HAP-1 (cell line): ENCODE measurements around the gene PLBD2.
A peak's percentile ranks its signal among the peaks of the same experiment; 100 is the strongest.

Source experiments
- DNase-seq, 2 experiments: peaks; one replicate each; pipeline ENCODE4 v3.0.0-alpha.2; 2016 to 2020; ENCODE audit warnings: low spot score in 2 of 2
- H3K27me3 ChIP-seq: fragments of 250-450 bp; sonication (Bioruptor Pico); 2 replicates; pipeline ENCODE4 v1.5.1; 2020; ENCODE audit warnings: low read depth, mild to moderate bottlenecking, moderate library complexity
- H3K36me3 ChIP-seq: fragments of 250-450 bp; sonication (Bioruptor Pico); replicated peaks from 2 replicates; pipeline ENCODE4 v1.5.1; 2020; ENCODE audit warnings: mild to moderate bottlenecking
- H3K4me1 ChIP-seq: fragments of 250-450 bp; sonication (Bioruptor Pico); 2 replicates; pipeline ENCODE4 v1.5.1; 2020; ENCODE audit warnings: mild to moderate bottlenecking
- H3K4me3 ChIP-seq: fragments of 250-450 bp; sonication (Bioruptor Pico); 2 replicates; pipeline ENCODE4 v1.5.1; 2020; ENCODE audit warnings: mild to moderate bottlenecking, moderate library complexity
- H3K9me3 ChIP-seq: fragments of 250-450 bp; sonication (Bioruptor Pico); 2 replicates; pipeline ENCODE4 v1.5.1; 2020; ENCODE audit warnings: mild to moderate bottlenecking, moderate library complexity
- in situ Hi-C: fragments of 300-500 bp; cut with MboI; formaldehyde crosslinking; loops from 3 replicates; pipeline ENCODE4 v1.14.3; 2020; ENCODE audit warnings: low sequenced_read_pairs, inconsistent platforms, mixed read lengths

PLBD2 gene, protein sequence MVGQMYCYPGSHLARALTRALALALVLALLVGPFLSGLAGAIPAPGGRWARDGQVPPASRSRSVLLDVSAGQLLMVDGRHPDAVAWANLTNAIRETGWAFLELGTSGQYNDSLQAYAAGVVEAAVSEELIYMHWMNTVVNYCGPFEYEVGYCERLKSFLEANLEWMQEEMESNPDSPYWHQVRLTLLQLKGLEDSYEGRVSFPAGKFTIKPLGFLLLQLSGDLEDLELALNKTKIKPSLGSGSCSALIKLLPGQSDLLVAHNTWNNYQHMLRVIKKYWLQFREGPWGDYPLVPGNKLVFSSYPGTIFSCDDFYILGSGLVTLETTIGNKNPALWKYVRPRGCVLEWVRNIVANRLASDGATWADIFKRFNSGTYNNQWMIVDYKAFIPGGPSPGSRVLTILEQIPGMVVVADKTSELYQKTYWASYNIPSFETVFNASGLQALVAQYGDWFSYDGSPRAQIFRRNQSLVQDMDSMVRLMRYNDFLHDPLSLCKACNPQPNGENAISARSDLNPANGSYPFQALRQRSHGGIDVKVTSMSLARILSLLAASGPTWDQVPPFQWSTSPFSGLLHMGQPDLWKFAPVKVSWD

DNA sequence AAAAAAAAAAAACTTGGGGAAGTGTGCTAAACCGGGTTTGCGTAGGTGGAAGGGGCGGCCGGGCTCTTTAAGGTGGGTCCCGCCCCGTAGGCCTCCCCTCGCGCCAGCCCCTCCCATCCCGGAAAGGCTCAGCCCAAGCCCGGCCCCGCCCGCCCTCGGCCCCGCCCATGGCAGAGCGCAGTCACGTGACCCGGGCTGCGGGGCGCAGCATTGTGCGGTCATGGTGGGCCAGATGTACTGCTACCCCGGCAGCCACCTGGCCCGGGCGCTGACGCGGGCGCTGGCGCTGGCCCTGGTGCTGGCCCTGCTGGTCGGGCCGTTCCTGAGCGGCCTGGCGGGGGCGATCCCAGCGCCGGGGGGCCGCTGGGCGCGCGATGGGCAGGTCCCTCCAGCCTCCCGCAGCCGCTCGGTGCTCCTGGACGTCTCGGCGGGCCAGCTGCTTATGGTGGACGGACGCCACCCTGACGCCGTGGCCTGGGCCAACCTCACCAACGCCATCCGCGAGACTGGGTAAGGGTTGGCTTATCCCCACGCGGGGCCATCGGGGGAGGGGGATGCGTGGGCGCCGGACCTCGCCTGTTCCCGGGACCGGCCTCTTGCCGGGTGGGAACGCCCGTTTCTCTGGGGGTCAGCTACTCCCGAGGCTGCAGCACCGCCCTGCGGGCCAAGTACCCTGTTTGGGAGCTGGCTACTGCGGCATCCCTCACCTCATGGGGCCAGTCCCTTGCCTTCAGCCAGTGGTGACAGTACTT is at the start of gene PLBD2:
TSS of gene PLBD2 (plus strand) at position 207 of the 752 bp plus-strand sequence. CDS start at position 221, 14 bp downstream.
- Histone ChIP-seq H3K9me3 (no peaks in the 10 kb centered on the region), H3K4me3 (peak within 1 kb of the TSS; percentile 91), H3K36me3 (peaks cover 3% of the 10 kb centered on the region; the same call in 1 of the 2 replicates), H3K4me1 (peaks cover 8% of the 10 kb centered on the region), H3K27me3 (no peaks in the 10 kb centered on the region)
- peak; percentile 91 to 97 for DNase-seq
- in situ Hi-C loops: no loop called here

DNA sequence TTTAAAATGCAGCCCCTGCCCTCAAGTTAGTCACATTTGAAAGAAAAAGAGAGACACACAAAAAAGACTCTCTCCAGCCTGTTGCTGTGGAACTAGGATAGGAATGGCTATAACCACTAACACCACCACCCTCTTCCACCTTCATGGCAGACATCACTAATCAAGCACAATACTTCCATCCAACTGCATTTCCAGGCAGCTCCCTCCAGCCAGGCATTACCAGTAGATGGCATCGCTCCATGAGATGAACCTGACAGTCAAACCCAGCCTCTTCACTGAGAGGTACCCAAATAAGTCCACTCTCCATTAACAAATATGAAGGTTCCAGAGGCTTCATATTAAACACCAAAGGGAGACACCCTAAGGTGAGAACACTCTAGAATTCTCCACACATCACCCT is 47.9 kb upstream of the PLBD2 start:
- Histone ChIP-seq H3K9me3 (no peaks in the 10 kb centered on the region), H3K4me3 (no peak overlapping the region), H3K27me3 (no peaks in the 10 kb centered on the region), H3K36me3 (peaks cover 69% of the 10 kb centered on the region), H3K4me1 (no peaks in the 10 kb centered on the region)
- in situ Hi-C loops: no loop called here
- peak in 1 of 2 experiments; percentile 37 for DNase-seq

DNA sequence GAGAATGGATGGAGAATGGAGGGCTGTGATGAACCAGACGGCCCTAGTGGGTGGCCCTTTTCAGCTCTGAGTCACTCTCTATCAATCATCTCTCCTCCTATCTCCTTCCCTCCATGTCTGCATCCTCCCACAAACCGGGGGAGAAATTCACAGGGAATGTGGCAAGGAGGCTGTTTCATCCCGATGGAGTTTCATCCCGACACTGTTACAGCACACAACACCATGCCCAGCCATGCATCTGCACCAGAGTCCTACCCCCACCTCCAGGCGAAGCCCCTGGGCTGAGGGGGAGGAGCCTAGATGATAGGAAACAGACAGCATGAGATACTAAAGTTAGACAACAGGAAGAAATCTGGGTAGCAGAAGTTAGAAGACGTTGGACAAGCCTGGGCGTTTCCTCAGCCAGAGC is 44.3 kb upstream of the PLBD2 start:
- H3K36me3 ChIP-seq: peaks cover 80% of the 10 kb centered on the region
- H3K4me1 ChIP-seq: no peaks in the 10 kb centered on the region
- H3K27me3 ChIP-seq: no peaks in the 10 kb centered on the region
- no peak overlapping the region for H3K4me3 ChIP-seq
- DNase-seq: no peak
- no peaks in the 10 kb centered on the region for H3K9me3 ChIP-seq
- in situ Hi-C loops: no loop called here

DNA sequence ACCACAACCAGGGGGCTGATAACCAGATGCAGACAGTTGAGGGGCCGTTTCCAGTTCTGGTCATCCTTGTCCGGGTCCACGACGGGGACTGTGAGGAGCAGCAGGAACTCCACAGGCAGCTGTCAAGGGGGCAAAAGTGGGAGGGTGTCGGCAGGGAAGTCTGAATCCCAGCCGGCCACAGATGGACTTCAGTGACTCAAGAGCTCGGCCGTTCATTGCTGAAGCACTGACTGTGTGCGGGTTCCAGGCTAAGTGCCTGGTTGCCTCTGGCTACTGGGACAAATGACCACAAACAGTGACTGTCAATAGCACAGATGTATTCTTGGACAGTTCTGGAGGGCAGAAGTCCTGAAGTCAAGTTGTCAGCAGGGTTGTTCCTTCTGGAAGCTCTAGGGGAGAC is 43.0 kb upstream of the PLBD2 start:
- Histone ChIP-seq H3K9me3 (no peaks in the 10 kb centered on the region), H3K4me1 (no peaks in the 10 kb centered on the region), H3K36me3 (peaks cover 75% of the 10 kb centered on the region), H3K4me3 (no peak overlapping the region), H3K27me3 (no peaks in the 10 kb centered on the region)
- DNase-seq: no peak
- in situ Hi-C loops: no loop called here

DNA sequence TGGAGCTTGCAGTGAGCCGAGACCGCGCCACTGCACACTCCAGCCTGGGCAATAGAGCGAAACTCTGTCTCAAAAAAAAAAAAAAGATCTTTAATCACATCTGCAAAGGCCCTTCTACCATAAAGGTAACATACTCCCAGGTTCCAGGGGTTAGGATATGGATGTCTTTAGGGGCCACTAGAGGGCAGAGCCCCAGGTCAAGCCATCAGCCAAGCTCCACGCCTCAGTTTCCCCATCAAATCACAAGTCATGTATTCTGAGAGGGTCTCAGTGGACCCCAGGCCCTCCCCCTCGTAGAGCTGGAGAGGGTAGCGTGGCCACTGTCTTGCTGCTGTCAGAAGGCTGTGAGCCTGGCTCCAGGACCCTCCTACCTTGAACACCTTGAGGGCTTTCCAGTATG is 42.2 kb upstream of the PLBD2 start:
- in situ Hi-C loops: no loop called here
- Histone ChIP-seq H3K4me3 (no peak overlapping the region), H3K9me3 (no peaks in the 10 kb centered on the region), H3K4me1 (no peaks in the 10 kb centered on the region), H3K36me3 (peaks cover 73% of the 10 kb centered on the region), H3K27me3 (no peaks in the 10 kb centered on the region)
- DNase-seq: no peak

DNA sequence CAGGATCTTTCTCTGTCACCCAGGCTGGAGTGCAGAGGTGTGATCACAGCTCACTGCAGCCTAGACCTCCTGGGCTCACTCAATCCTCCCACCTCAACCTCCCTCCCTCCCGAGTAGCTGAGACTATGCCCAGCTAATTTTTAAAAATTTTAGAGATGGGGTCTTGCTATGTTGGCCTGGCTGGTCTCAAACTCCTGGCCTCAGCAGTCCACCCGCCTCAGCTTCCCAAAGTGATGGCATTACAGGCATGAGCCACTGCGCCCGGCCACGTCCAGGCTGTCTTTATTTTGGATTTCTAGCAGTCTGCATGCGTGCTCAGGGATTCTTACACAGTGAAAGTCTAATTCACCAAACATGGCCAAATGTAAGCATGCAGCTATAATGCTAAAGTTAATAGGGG is 41.3 kb upstream of the PLBD2 start:
- no peaks in the 10 kb centered on the region for H3K9me3 ChIP-seq
- no peaks in the 10 kb centered on the region for H3K27me3 ChIP-seq
- in situ Hi-C loops: no loop called here
- H3K4me1 ChIP-seq: no peaks in the 10 kb centered on the region
- peaks cover 83% of the 10 kb centered on the region for H3K36me3 ChIP-seq
- no peak for DNase-seq
- no peak overlapping the region for H3K4me3 ChIP-seq

DNA sequence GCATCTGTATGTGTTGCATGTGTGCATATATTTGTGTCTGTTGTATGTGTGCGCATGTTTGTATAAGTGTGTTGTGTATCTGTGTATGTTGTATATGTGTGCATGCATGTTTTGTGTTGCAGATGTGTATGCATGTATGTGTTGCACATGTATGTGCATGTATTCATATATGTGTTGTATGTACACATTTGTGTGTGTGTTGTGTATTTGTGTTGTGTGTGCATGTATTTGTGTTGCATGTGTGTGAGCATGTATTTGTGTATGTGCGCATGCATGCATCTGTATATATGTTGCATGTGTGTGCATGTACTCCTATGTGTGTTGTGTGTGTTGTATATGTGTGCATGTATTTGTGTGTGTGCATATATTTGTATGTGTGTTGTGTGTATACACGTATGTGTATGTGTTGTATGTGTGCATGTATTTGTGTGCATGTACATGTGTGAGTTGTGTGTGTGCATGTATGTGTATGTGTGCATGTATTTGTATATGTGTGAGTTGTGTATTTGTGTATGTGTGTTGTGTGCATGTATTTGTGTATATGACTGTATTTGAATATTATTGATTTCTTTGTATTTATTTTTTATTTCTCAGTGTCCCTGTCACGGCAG is 40.2 kb upstream of the PLBD2 start:
- Histone ChIP-seq H3K9me3 (no peaks in the 10 kb centered on the region), H3K4me1 (no peaks in the 10 kb centered on the region), H3K27me3 (no peaks in the 10 kb centered on the region), H3K4me3 (no peak overlapping the region), H3K36me3 (peaks cover 82% of the 10 kb centered on the region)
- in situ Hi-C loops: no loop called here
- no peak for DNase-seq

DNA sequence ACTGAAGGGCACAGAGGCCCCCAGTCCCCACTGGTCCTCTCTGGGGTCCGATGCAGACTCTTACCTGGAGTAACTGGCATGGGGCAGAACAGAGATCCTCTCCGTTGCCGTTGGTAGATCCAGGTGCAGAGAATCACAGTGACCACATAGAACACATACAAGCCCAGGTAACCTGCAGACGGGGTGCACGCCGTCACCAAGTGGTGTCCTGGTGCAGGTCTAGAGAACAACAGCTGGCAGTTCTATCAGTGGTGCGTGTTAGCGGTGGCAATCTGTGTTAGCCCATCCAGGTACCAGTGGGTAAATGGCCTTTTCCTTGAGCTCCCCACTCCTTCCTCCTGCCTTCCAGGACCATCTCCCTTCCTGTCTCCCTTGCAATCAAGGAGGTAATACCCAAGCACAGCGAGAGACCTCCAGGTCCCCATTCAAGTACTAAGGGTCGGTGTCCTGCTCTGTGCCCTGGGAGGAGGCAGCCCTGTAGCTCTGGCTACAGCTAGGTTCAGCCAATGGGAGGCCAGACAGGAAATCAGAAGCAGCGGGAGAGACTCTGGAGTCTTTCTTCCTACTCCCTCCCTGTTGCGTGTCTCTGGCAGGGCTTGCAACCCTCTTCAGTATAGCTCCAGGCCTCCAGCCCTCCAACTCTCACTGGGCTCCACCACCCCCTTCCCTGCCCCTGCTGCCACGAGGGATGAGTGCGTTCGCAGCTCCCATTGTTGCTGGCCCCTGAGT is 39.3 kb upstream of the PLBD2 start:
- no peaks in the 10 kb centered on the region for H3K4me1 ChIP-seq
- H3K9me3 ChIP-seq: no peaks in the 10 kb centered on the region
- no peak overlapping the region for H3K4me3 ChIP-seq
- in situ Hi-C loops: no loop called here
- no peak for DNase-seq
- peaks cover 76% of the 10 kb centered on the region for H3K36me3 ChIP-seq
- no peaks in the 10 kb centered on the region for H3K27me3 ChIP-seq

DNA sequence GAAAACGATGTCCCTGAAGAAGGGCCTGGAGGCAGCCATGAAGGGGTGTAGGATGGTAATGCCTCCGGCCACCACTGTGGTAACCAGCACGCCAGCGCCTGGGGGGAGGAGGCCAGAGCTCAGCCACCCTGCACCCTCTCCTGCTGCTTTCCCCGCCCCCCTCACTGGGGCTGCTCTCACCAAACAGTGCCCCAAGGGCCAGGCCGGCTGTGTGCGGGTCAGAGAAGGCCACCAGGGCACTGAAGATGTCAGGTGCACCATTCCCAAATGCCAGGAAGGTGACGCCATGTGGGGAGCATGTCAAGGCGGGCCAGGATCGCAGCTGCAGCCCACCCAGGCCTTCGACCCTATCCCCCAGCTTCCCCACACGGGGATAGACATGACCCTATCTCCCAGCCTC is 38.0 kb upstream of the PLBD2 start:
- Histone ChIP-seq H3K36me3 (peaks cover 63% of the 10 kb centered on the region), H3K4me3 (no peak overlapping the region), H3K27me3 (no peaks in the 10 kb centered on the region), H3K9me3 (no peaks in the 10 kb centered on the region), H3K4me1 (no peaks in the 10 kb centered on the region)
- no peak for DNase-seq
- in situ Hi-C loops: no loop called here

DNA sequence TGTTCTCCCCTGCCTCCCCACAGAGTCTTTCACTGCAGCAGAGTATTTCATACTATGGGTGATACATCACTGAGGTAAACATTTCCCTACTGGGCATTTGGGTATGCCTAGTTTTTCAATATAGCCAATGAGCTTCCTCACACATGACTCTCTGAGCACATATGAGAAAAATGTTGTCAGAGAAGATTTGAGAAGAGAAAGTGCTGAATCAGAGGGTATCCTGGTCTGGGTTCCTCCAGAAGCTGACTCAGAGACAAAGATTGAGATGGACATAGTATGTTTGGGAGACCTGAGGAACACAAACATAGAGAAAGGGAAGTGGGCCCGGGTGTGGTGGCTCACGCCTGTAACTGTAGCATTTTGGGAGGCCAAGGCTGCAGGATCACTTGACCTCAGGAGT is 36.0 kb upstream of the PLBD2 start:
- no peaks in the 10 kb centered on the region for H3K9me3 ChIP-seq
- in situ Hi-C loops: no loop called here
- H3K4me1 ChIP-seq: no peaks in the 10 kb centered on the region
- DNase-seq: no peak
- H3K36me3 ChIP-seq: peaks cover 56% of the 10 kb centered on the region
- no peak overlapping the region for H3K4me3 ChIP-seq
- H3K27me3 ChIP-seq: no peaks in the 10 kb centered on the region

DNA sequence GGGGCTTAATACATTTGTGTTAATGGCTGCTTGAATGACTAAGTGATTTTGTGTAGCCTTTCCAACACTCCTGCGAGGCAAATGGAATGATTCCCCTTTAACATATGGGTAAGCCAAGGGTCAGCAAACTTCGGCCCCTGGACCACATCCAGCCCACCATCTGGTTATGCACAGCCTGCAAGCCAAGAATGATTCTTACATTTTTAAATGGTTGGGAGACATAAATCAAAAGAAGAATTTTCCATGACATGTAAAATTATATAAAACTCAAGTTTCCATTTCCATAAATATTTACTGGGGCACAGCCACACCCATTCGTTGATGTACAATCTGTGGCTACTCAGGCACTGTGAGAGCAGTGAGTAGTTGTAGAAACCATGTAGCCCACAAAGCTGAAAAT is 32.5 kb upstream of the PLBD2 start:
- no peak for DNase-seq
- peaks cover 49% of the 10 kb centered on the region for H3K36me3 ChIP-seq
- no peak overlapping the region for H3K4me3 ChIP-seq
- H3K4me1 ChIP-seq: no peaks in the 10 kb centered on the region
- no peaks in the 10 kb centered on the region for H3K9me3 ChIP-seq
- in situ Hi-C loops: no loop called here
- H3K27me3 ChIP-seq: no peaks in the 10 kb centered on the region

DNA sequence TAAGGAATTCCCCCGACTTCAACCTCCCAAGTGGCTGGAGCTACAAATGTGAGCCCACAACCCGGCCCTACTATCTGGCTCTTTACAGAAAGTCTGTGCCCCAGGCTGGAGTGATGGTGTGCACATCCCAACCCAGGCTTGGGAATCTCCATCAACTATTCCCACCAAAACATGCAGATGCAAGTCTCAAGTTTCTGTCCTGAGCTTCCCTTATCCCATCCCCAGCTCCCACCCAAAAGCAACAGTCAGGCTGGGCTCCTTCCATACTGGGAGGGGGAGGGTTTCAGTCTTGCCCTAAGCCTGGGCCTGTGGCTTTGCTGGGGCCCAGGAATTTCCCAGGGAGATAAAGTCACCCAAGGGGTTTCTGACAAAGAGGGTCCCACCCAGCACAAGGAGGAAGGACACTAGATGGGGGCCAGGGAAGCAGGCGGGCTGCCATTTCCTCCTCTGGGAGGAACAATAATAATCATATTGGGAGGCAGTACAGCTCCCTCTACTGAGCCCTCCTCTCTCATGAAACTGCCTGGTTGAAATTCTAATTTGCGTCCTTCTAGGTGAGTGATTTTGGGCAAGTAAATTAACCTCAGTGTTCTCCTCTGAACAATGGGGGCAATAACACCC is 31.5 kb upstream of the PLBD2 start:
- DNase-seq: no peak
- Histone ChIP-seq H3K36me3 (peaks cover 49% of the 10 kb centered on the region), H3K4me1 (no peaks in the 10 kb centered on the region), H3K4me3 (no peak overlapping the region), H3K9me3 (no peaks in the 10 kb centered on the region), H3K27me3 (no peaks in the 10 kb centered on the region)
- in situ Hi-C loops: no loop called here

DNA sequence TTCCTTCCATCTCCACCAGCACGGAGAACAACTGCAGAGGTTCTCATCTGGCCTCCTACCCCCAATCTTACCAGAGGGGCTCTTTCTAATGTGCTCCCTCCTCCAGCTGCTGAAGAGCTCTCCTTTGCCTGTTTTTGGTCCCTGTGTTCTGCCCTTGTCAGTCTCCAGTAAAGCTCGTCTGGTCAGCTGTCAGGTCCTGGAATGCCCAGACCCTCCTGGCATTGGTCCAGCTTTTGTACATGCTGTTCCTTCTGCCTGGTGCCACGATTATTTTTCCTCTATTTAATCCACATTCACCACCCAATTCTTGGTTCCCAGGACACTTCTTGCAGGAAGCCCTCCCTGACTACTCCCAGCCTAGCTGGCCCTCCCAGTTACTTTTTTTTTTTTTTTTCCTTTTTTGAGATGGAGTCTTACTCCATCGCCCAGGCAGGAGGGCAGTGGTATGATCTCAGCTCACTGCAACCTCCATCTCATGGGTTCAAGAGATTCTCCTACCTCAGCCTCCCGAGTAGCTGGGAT is 30.0 kb upstream of the PLBD2 start:
- no peak for DNase-seq
- in situ Hi-C loops: no loop called here
- no peaks in the 10 kb centered on the region for H3K9me3 ChIP-seq
- H3K4me3 ChIP-seq: no peak overlapping the region
- H3K27me3 ChIP-seq: no peaks in the 10 kb centered on the region
- H3K36me3 ChIP-seq: peaks cover 51% of the 10 kb centered on the region
- H3K4me1 ChIP-seq: peaks cover 2% of the 10 kb centered on the region; the same call in 1 of the 2 replicates
